DND-41 (cell line): ENCODE measurements around the gene AP2A2.

Experiments
- ATAC-seq: fragments of 200-7000 bp; cut with Tn5 transposase; 3 replicates; pipeline ENCODE4 v1.9.1; 2021; ENCODE audit warnings: low read depth; ENCODE audit not compliant: insufficient read depth
- DNase-seq: peaks from one replicate; pipeline ENCODE4 v3.0.0-alpha.2; 2020
- H2AFZ ChIP-seq: 2 replicates; pipeline ENCODE4 v1.6.0; 2012; ENCODE audit warnings: low read depth, low read length
- H3K27ac ChIP-seq: 2 replicates; pipeline ENCODE4 v1.5.1; 2012; ENCODE audit warnings: low read length, inconsistent platforms
- H3K27me3 ChIP-seq: fragments of 200-600 bp; sonication (generic); 2 replicates; pipeline ENCODE4 v1.6.0; 2012; ENCODE audit warnings: low read length, mild to moderate bottlenecking, inconsistent platforms; ENCODE audit not compliant: insufficient read depth, poor library complexity
- H3K36me3 ChIP-seq: 2 replicates; pipeline ENCODE4 v1.5.1; 2012; ENCODE audit warnings: low read length, inconsistent platforms; ENCODE audit not compliant: insufficient read depth
- H3K4me1 ChIP-seq: 2 replicates; pipeline ENCODE4 v1.5.1; 2012; ENCODE audit warnings: mild to moderate bottlenecking, low read length; ENCODE audit not compliant: insufficient read depth
- H3K4me2 ChIP-seq: 2 replicates; pipeline ENCODE4 v1.6.0; 2012; ENCODE audit warnings: mild to moderate bottlenecking, moderate library complexity, low read length, inconsistent platforms; ENCODE audit not compliant: insufficient read depth
- H3K4me3 ChIP-seq, 2 experiments: fragments of 200-600 bp in 1 of 2; shearing (Covaris generic) in 1 of 2; 2 replicates each; pipeline ENCODE4 v1.5.1; 2012 to 2016; ENCODE audit warnings: inconsistent platforms in 2 of 2, low read length in 2 of 2, mild to moderate bottlenecking in 2 of 2, low read depth in 1 of 2, moderate library complexity in 1 of 2
- H3K79me2 ChIP-seq: 2 replicates; pipeline ENCODE4 v1.6.0; 2012; ENCODE audit warnings: low read length, inconsistent platforms; ENCODE audit not compliant: insufficient read depth
- H3K9ac ChIP-seq: 2 replicates; pipeline ENCODE4 v1.6.0; 2012; ENCODE audit warnings: low read depth, mild to moderate bottlenecking, inconsistent platforms, low read length, moderate library complexity
- H3K9me3 ChIP-seq: 2 replicates; pipeline ENCODE4 v1.5.1; 2012; ENCODE audit warnings: low read length, moderate library complexity, mild to moderate bottlenecking, inconsistent platforms; ENCODE audit not compliant: insufficient read depth, severe bottlenecking
- H4K20me1 ChIP-seq: 2 replicates; pipeline ENCODE4 v1.6.0; 2012; ENCODE audit warnings: low read length; ENCODE audit not compliant: insufficient read depth
- CTCF ChIP-seq: IDR thresholded peaks from 2 replicates; pipeline ENCODE4 v1.5.1; 2012; ENCODE audit warnings: borderline replicate concordance, low read length, moderate library complexity, mild to moderate bottlenecking; ENCODE audit not compliant: poor library complexity, severe bottlenecking; ENCODE audit errors: extremely low read depth
- EZH2 ChIP-seq: IDR thresholded peaks from 3 replicates; pipeline ENCODE4 v1.6.1; 2012; ENCODE audit warnings: borderline replicate concordance, low read depth, mild to moderate bottlenecking, moderate library complexity, low read length, inconsistent platforms; ENCODE audit not compliant: severe bottlenecking

The AP2A2 gene

GRCh38 chr11:970319-970871 lies 44.7 kb downstream of the AP2A2 start:
- no peaks in the 10 kb centered on the region for H3K4me1 ChIP-seq
- H3K79me2 ChIP-seq, result peaks cover 4% of the 10 kb centered on the region; the same call in 1 of the 2 replicates
- H4K20me1 ChIP-seq, result peaks cover 12% of the 10 kb centered on the region
- peaks cover 55% of the 10 kb centered on the region for H3K36me3 ChIP-seq
- no peak overlapping the region for H3K4me3 ChIP-seq
- TF ChIP-seq EZH2, result no peak
- no peak for TF ChIP-seq CTCF
- no peak overlapping the region for H3K4me2 ChIP-seq
- no peak overlapping the region for H3K9ac ChIP-seq
- H3K27me3 ChIP-seq, result no peaks in the 10 kb centered on the region
- H2AFZ ChIP-seq, result no peak overlapping the region
- DNase-seq (no peak), ATAC-seq (no peak; the same call in 2 of the 3 replicates)
- H3K9me3 ChIP-seq, result no peaks in the 10 kb centered on the region
- H3K27ac ChIP-seq, result no peak overlapping the region; the same call in 1 of the 2 replicates

- Histone ChIP-seq H3K36me3 (peaks cover 58% of the 10 kb centered on the region), H3K4me2 (no peak overlapping the region), H3K9me3 (no peaks in the 10 kb centered on the region), H2AFZ (no peak overlapping the region), H3K9ac (no peak overlapping the region), H3K4me3 (no peak overlapping the region), H3K27ac (no peak overlapping the region), H3K4me1 (no peaks in the 10 kb centered on the region), H3K27me3 (no peaks in the 10 kb centered on the region), H3K79me2 (no peaks in the 10 kb centered on the region), H4K20me1 (peaks cover 12% of the 10 kb centered on the region; the same call in 1 of the 2 replicates)
- no peak for ATAC-seq
- DNase-seq, result no peak
- TF ChIP-seq EZH2 (no peak), CTCF (no peak)
These were observed 45.5 kb downstream of the AP2A2 start for GRCh38 chr11:971092-971690.

- H3K9me3 ChIP-seq, result no peaks in the 10 kb centered on the region
- no peak overlapping the region for H3K4me3 ChIP-seq
- TF ChIP-seq CTCF (no peak), EZH2 (no peak)
- H3K27me3 ChIP-seq, result no peaks in the 10 kb centered on the region
- ATAC-seq, result no peak
- no peaks in the 10 kb centered on the region for H3K79me2 ChIP-seq
- H3K36me3 ChIP-seq, result peaks cover 65% of the 10 kb centered on the region
- DNase-seq, result no peak
- peaks cover 14% of the 10 kb centered on the region; the same call in 1 of the 2 replicates for H4K20me1 ChIP-seq
- no peaks in the 10 kb centered on the region for H3K4me1 ChIP-seq
- no peak overlapping the region for H3K4me2 ChIP-seq
- H3K27ac ChIP-seq, result no peak overlapping the region
- H2AFZ ChIP-seq, result no peak overlapping the region
- H3K9ac ChIP-seq, result no peak overlapping the region
These were observed 46.2 kb downstream of the AP2A2 start for GRCh38 chr11:971731-972365.
